ENCODE data around the gene CXCL3. TPM values are rescaled to one million over a fixed set of nuclear protein-coding genes. Genes with fewer than 3 reads are reported as not detected.
A peak's percentile ranks its signal among the peaks of the same experiment; 100 is the strongest.

Gene CXCL3
- polyA plus RNA-seq (2011; rRNA removed): 0.43 and 0.74 TPM in 2 replicates
- 0.39 and 0.46 TPM in 2 replicates for polyA minus RNA-seq (2011; rRNA and poly(A)+ RNA removed)

GRCh38 chr4:74038425-74039314 lies at the start of gene CXCL3:
Gene CXCL3, minus strand, starts transcription at chr4:74038689. Its CDS starts 78 bp downstream, at chr4:74038611.
- Histone ChIP-seq H3K4me3 (ENCODE audit: low read depth, low read length) (peak within 1 kb of the TSS; percentile 78), H3K9me3 (ENCODE audit: control insufficient read depth, insufficient read depth, low read length) (no peaks in the 10 kb centered on the region), H3K27ac (ENCODE audit: low read depth, low read length) (peak within 1 kb of the TSS; percentile 22), H3K27me3 (ENCODE audit: control insufficient read depth, insufficient read depth, low read length) (no peaks in the 10 kb centered on the region)
- ChIA-PET POLR2A (interaction anchor here (0.9 to 1.6 kb wide), 2 partner anchors 42 to 377 kb away, joined by 3 to 5 read pairs; no protein-coding TSS in a partner anchor), CTCF (interaction anchor here (0.5 to 2.0 kb wide), 27 partner anchors 10 to 387 kb away, joined by 3 to 8 read pairs (median 3); partner anchors contain the start of gene CXCL2)
- peak; percentile 23 for TF ChIP-seq CTCF (IDR thresholded peaks at IDR 0.05; ENCODE audit: low read depth, low read length)
- no peak for DNase-seq (ENCODE audit: low read depth, low spot score)

- no peak for DNase-seq (ENCODE audit: low read depth, low spot score)
- peaks cover 3% of the 10 kb centered on the region for H3K27me3 ChIP-seq (ENCODE audit: control insufficient read depth, insufficient read depth, low read length)
- H3K27ac ChIP-seq (ENCODE audit: low read depth, low read length): no peak overlapping the region
- ChIA-PET CTCF (no interaction called here), POLR2A (no interaction called here)
- no peak overlapping the region for H3K4me3 ChIP-seq (ENCODE audit: low read depth, low read length)
- TF ChIP-seq CTCF (IDR thresholded peaks at IDR 0.05; ENCODE audit: low read depth, low read length): no peak
- no peaks in the 10 kb centered on the region for H3K9me3 ChIP-seq (ENCODE audit: control insufficient read depth, insufficient read depth, low read length)
Measured at GRCh38 chr4:74087481-74087880, 49.0 kb upstream of the CXCL3 start.

- Histone ChIP-seq H3K27ac (ENCODE audit: low read depth, low read length) (no peak overlapping the region), H3K9me3 (ENCODE audit: control insufficient read depth, insufficient read depth, low read length) (no peaks in the 10 kb centered on the region), H3K4me3 (ENCODE audit: low read depth, low read length) (no peak overlapping the region), H3K27me3 (ENCODE audit: control insufficient read depth, insufficient read depth, low read length) (peaks cover 3% of the 10 kb centered on the region)
- ChIA-PET POLR2A (no interaction called here), CTCF (no interaction called here)
- TF ChIP-seq CTCF (IDR thresholded peaks at IDR 0.05; ENCODE audit: low read depth, low read length): no peak
- DNase-seq (ENCODE audit: low read depth, low spot score): no peak
Measured at GRCh38 chr4:74085669-74086068, 47.2 kb upstream of the CXCL3 start.

GRCh38 chr4:74084984-74085383 lies 46.5 kb upstream of the CXCL3 start:
- ChIA-PET POLR2A (no interaction called here), CTCF (no interaction called here)
- no peak overlapping the region for H3K4me3 ChIP-seq (ENCODE audit: low read depth, low read length)
- no peak for DNase-seq (ENCODE audit: low read depth, low spot score)
- H3K9me3 ChIP-seq (ENCODE audit: control insufficient read depth, insufficient read depth, low read length): no peaks in the 10 kb centered on the region
- H3K27me3 ChIP-seq (ENCODE audit: control insufficient read depth, insufficient read depth, low read length): peaks cover 3% of the 10 kb centered on the region
- no peak for TF ChIP-seq CTCF (IDR thresholded peaks at IDR 0.05; ENCODE audit: low read depth, low read length)
- H3K27ac ChIP-seq (ENCODE audit: low read depth, low read length): no peak overlapping the region

- no peak for DNase-seq (ENCODE audit: low read depth, low spot score)
- no peak for TF ChIP-seq CTCF (IDR thresholded peaks at IDR 0.05; ENCODE audit: low read depth, low read length)
- ChIA-PET POLR2A (no interaction called here), CTCF (no interaction called here)
- peaks cover 3% of the 10 kb centered on the region for H3K27me3 ChIP-seq (ENCODE audit: control insufficient read depth, insufficient read depth, low read length)
- H3K4me3 ChIP-seq (ENCODE audit: low read depth, low read length): no peak overlapping the region
- no peak overlapping the region for H3K27ac ChIP-seq (ENCODE audit: low read depth, low read length)
- H3K9me3 ChIP-seq (ENCODE audit: control insufficient read depth, insufficient read depth, low read length): no peaks in the 10 kb centered on the region
Measured at GRCh38 chr4:74083546-74083945, 45.1 kb upstream of the CXCL3 start.
